ENCODE data around the gene FBH1.
"Not testable (repeated sequence)": the region's sequence is repeated elsewhere in the genome, so short reads cannot be mapped to it uniquely, and the experiment has no call there.

The FBH1 gene

DNA sequence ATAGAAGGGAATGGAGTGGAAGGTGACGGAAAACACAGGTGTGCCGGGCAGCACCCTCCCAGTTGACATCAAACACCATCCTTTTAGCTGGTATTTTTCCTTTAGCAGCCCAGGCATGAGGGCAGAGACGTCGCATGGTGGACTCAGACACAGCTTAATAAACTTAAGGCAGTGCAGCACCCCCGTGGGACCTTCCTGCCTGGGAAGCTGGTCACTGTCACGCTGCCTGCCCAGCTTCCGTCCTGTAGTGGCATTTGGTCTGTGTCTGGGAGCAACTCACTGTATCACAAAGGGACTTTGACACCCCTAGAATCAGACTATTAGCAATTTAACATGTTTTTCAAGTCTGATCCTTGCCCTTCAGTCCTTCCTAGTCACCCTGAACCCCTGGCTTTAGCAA lies 51.5 kb downstream of the FBH1 start:
- DNase-seq (ENCODE audit: low read depth), result no peak

DNA sequence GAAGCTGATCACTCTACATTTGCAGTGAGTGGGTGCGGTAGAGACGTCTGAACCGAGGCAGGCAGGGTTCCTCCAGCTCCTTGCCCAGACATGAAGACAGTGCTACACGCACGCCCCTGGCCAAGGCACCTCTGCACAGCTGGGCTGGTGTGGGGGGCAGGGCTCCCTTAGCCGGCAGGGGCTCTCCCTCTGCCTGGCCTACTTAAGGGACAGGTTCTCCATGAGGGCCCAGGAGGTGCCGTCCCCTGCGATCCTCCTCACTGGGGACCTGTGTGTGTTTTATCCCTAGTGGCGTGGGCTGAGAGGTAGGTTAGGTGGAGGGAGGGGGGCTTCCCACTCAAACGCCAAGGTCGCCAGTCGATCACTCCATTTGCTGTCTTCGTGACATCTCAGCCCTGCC lies 52.0 kb downstream of the FBH1 start:
- DNase-seq (ENCODE audit: low read depth), result no peak

DNA sequence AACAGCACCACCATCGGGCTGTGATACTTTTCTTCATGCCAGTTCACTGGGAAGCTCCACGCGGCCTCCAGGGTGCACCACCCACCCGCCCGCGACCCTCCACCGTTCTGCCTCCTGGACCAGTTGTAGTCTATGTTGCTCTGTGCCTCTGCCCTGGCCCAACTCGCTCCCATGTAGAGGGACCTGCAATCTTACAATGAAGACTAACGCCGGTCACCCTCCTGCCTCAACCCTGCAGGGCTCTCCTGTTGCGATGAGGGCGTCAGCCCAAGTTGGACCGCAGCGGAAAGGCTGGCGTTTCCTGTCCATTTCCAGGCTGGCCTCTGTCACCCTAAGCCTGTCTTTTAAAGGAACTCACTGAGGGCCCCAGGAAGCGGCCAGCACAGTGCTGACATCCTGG lies 52.4 kb downstream of the FBH1 start:
- no peak for DNase-seq (ENCODE audit: low read depth)

DNA sequence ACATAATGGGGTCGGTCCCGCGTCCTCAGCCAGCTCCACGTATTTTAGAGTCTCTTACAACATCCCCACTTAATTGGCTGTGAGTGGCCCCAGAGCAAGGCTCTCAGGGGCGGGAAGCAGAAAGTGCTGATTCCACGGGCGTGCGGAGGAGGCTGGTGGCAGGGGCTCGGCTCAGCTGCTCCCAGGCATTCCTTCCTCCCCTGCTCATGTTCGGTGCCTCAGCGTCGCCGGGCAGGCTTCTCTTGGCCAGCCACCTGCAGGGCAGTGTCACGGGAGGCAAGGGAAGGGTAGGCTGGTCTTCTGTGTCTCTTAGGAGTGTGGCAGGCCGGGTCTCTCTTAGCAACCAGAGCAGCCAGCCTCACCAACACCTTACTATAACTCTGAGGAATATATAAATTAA lies 53.5 kb downstream of the FBH1 start:
- DNase-seq (ENCODE audit: low read depth), result no peak

DNA sequence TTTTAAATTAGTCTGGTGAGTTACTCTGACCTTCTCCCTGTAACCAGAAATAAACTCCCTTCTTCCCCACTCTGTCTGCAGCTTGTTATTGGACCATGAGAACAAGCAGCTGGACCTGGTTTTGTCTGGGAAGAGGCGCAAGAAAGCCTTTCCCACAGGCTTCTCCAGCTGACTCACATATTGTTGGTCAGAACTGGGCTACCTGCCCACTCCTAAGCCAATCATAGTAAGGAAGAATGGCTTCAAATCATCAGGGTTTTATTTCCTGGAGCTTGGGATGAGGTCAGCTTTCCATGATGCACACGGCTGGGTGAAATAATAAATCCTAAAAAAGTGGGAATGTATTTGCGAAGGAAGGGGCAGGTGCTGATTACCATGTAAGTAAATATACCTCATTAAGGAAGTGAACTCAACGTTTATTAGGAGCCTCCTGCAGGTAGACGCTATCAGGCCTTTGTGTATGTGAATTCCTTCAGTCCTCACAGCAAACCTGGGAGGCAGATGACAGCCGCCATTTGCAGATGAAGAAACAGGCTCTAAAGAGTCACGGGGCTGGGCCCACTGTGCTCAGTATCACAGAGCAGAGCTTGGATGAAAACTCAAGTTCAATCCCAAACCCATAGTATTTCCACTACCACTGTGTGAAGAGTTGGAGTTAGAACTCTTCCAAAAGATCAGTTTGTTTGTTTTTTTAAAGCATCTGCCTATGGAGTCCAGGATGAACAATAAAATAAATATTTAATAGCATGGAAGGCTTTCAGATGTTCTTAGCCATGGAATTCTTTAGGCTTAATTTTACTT lies 54.5 kb downstream of the FBH1 start:
- no peak for DNase-seq (ENCODE audit: low read depth)

DNA sequence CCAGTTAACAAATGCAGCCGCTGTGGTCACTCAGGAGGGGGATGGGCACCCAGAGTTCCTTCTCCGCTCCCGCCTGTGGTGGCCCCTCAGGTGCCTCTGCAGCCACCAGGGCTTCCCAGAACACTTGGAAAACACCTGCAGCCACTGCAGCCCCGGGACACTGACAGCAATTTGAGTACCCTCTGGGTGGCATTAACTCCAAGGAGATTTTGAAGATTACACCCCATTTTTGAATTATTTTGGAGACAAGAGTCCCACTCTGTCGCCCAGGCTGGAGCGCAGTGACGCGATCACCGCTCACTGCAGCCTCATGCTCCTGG lies 55.1 kb downstream of the FBH1 start:
- DNase-seq (ENCODE audit: low read depth), result no peak

DNA sequence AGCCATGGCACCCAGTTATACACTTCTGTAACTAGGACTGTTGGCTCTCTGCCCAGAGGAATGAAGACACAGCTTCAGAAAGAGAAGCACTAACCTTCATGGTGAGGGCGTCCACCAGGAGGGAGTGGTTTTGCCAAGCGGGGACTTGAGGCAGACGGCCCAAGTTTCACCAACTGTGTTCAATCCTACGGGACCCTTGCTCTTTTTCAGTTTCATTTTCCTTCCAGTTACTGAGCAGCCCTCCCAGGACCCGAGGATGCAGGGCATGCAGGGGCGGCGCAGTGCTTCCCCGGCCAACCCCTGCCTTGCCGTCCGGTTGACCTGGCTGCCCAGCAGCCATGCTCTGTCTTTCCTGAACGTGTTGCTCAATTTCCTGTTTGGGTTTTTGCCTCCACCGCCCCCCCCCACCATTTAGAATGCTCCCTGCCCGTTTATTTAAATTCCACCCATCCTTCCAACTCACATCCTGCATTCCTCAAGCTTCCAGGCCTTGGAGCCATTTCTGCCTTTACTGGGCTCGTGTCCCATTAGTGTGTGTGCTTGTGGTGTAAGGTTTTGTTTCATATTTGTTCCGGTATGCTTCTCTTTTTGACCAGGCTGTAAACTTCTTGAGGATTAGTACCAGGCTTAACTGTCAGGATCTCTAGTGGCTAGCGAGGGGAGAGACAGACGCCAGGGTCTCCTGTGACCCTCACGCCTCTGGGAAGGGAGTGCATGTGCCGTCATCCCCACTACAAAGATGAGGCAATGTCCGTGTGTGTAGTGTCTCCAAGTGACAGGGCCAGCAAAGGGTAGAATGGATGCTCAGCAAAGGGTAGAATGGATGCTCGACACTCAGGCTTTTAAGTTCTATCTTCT lies 55.7 kb downstream of the FBH1 start:
- DNase-seq (ENCODE audit: low read depth), result no peak

DNA sequence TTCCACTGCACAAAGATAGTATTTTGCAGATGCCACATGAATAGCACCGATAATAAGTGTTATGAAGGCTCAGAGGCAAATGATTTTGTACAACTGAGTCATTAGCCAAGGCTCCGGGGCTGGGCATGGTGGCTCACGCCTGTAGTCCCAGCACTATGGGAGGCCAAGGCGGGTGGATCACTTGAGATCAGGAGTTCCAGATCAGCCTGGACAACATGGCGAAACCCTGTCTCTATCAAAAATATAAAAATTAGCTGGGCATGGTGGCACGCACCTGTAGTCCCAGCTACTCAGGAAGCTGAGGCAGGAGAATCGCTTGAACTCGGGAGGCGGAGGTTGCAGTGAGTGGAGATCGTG lies 56.4 kb downstream of the FBH1 start:
- not testable (repeated sequence) for DNase-seq (ENCODE audit: low read depth)

DNA sequence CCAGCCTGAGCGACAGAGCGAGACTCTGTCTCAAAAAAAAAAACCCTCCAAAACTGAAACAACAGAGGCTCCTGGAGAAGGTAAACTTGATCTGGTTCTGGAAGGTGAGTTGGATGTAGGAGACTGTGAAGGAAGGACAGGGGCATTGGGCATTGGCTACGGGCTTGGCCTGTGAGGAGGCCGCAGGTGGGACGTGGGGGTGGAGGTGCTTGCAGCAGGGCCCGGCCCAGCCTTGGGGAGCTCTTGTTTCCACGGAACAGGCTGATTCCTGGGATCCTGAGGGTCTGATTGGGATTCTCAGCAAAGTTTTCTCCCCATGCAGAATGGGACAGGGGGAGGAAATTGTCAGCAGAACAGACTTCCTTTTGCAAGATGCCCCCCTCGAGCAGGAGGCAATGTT lies 56.7 kb downstream of the FBH1 start:
- DNase-seq (ENCODE audit: low read depth), result no peak

DNA sequence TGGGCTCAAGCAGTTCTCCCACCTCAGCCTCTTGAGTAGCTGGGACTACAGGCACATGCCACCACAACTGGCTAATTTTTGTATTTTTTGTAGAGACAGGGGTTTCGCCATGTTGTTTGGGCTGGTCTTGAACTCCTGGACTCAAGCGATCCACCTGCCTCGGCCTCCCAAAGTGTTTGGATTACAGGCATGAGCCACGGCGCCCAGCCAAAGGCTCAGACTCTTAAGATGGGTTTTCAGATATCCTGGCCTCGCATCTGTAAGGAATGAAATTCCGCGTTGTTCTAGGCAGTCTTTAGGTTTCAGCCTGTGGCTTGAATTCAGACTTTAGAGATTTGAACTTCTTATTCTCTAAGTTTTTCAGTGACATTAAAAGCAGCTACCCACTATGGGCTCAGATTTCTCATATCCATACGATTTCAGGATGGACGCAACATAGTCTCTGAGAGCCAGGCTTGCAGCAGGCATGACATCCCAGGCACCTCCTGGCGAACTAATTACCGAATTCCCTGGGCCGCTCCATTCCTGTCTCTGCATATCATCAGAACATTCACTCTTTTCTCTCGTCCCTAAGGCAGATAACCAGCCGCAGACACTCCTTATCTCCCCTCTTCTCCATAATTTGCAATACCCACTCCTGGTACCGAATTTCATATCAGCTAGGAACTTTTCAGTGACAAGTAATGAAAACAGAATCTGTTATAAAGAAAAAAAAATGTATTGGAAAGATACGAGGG lies 57.6 kb downstream of the FBH1 start:
- DNase-seq (ENCODE audit: low read depth), result no peak

DNA sequence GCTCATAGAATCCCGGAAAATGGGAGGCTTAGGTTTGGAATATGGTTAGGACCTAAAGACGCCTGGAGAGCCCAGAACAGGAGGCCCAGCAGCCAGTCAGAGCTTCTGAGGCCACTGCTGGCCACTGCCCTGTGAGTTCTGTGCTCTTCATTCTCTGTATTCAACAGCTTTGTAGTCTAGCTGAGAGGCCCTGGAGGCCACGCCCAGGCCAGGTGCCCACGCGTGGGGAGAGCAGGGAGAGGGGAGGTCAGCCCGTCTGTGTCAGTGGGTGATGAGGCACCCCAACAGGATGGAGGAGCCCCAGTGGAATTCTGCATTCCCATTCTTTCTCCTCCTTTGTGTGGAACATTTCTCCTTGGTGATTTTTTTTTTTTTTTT lies 58.2 kb downstream of the FBH1 start:
- DNase-seq (ENCODE audit: low read depth), result no peak

DNA sequence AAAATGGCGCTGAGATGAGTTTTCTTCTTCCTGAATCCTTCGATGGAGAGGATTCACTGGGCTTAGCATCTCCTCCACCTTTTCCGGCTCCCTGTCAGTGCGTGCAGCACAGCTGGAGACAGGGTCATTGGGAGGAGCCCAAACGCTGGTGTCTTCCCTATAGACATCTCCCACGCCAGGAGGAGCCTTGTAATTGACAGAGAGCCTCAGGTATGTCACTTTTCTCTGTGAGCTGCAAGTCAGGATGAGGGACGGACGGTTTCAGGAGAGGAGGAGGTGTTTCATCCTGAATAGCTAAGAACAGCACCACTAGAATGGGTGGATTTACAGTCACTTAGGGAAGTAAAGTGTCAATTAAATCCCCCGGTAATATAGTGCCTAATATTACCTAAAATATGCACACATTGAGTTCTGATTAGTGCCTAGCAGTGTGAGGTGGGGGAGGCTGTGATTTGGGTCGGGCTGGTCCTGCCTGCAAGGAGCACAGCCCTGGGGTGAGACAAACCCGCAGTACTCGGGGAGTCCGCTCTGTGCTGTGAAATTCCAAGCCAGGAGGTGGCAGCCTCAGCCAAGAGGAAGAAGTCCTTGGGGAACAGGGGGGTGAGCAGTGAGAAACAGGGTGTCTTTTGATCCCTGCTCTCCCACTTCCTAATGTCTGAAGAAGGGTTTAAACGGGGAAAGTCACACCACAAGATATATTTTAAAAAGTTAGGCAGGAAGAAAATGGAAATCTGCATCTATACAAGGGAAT lies 59.1 kb downstream of the FBH1 start:
- DNase-seq (ENCODE audit: low read depth), result no peak

DNA sequence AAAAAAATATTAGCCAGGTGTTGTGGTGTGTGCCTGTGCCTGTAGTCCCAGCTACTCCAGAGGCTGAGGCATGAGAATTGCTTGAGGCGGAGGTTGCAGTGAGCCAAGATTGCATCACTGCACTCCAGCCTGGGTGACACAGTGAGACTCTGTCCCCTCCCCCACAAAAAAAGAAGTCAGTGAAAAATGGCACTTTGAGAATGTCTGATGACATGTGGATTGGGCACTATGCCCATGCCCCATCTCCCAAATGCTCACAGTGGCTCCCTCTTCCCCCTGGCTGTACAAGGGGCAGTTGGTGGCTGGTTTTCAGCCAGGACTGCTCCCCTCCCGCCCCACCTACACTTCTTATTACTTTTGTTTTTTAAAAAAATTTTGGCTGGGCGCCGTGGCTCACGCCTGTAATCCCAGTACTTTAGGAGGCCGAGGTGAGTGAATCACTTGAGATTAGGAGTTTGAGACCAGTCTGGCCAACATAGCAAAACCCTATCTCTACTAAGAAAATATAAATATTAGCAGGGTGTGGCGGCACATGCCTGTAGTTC lies 61.2 kb downstream of the FBH1 start:
- no peak for DNase-seq (ENCODE audit: low read depth)

DNA sequence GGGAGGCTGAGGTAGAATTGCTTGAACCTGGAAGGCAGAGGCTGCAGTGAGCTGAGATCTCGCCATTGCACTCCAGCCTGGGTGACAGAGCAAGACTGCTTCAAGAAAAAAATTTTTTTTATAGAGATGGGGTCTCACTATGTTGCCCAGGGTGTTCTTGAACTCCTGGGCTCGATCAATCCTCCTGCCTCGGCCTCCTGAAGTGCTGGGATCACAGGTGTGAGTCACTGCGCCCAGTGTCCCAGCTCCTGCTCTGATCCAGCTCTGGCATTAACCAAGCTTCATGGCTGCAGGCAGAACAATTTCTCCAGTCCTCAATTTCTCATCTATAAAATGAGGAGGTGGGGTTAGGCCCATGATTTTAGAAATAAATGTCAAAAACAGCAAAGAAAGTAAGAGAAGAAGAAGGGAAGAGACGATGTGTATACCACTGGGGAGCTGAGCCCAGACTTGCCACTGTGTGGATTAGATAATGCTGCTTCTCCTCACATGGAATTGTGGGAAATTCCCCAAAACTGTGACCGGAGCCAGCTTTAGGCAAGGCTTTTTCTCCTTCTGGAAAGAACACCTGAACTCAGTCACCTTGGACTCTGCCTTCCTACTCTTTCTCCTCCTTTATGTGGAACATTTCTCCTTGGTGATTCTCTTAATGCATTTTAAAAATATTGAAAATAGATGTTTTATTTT lies 61.8 kb downstream of the FBH1 start:
- no peak for DNase-seq (ENCODE audit: low read depth)

DNA sequence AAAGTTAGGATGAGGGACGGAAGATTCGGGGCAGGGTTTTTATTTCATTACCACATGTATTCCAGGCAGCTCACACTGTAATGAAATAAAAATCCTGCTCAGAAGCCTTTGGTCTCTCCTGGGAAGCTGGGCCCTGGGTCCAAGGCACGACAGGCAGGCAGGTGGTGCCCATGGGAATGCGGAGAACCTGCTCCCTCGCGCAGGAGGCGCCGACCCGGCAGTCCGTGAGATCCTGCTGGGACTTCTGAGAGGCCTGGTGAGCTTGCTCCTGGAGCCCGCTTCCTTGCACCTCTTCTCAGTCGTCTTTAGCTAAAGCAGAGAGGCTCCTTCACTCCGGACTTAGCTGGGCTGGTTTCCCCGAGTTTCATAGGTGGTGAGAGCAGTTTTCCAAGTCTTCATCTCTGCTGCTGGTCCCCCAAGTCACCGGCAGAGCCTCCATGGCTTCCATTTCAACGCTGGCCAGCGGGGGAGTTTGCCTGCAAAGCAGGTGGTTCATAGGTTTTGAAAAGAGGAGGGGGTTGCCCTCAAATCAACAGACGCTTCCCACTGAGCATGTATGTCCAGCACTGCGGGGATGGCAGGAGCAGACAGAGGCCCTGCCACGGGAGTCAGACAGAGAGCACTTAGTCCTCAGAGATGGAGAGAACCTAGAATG lies 62.8 kb downstream of the FBH1 start:
- no peak for DNase-seq (ENCODE audit: low read depth)

DNA sequence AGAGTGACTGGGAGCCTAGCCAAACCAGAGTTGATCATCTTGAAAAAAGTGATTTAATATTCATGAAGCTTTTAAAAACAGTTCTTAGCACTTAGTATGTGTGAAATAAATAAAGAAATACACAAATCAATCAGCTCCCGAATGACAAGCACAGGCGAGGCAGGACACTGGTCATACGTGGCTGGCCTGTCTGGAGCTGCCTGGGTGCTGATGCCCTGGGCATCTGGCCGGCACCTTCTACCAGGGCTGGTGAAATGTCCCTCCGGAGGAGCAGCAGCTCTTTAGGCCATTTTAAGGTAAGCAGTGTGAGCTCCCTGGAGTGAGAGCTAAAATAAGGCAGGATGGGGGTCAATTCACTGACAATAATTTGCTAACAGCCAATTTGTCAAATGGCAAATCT lies 63.6 kb downstream of the FBH1 start:
- no peak for DNase-seq (ENCODE audit: low read depth)

DNA sequence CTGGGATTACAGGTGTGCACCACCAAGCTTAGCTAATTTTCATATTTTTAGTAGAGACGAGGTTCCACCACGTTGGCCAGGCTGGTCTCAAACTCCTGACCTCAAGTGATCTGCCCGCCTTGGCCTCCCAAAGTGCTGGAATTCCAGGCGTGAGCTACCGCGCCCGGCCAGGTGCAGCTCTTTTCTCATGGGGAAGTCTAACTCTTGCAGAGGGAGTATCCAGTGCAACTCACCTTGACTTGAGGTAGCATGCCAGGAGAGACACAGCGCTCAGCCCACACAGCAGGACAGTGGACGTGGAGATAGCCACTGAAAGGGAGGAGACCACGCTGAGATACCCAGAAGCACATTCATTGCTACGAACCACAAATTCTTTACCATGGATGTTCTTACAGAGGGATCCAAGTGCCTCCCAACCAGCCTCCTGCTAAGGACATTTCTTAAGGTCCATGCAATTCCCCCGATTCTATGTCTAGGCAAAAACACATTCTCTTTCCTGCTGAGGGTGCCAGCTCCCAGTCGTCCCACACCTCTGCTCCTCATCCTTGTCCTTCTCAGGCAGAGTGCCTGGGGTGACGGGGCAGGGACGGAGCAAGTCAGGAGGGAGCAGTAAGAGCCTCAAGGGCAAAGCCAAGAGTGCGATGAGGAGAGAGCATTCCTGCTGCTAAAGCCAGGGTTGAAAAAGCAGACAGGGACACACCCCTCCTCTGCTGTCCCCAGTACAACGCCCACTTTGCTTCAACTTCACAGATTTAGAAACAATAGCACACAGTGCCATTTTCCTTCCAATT lies 66.3 kb downstream of the FBH1 start:
- DNase-seq (ENCODE audit: low read depth), result no peak

DNA sequence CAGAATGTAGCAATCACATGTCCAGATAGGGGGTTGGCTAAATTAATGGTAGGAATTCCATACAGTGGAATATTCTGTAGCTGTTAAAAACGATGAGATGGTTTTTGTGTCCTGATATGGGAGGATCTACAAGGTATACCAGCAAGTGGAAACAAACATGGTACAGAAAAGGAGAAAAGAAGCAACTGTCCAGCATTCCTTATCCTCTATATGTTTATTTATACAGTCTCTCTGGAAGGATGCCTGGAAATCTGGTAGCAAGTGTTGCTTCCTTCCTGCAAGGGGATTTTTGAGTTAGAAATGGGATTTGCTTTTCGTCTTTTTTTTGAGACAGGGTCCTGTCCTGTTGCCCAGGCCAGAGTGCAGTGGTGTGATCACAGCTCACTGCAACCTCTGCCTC lies 68.0 kb downstream of the FBH1 start:
- no peak for DNase-seq (ENCODE audit: low read depth)

DNA sequence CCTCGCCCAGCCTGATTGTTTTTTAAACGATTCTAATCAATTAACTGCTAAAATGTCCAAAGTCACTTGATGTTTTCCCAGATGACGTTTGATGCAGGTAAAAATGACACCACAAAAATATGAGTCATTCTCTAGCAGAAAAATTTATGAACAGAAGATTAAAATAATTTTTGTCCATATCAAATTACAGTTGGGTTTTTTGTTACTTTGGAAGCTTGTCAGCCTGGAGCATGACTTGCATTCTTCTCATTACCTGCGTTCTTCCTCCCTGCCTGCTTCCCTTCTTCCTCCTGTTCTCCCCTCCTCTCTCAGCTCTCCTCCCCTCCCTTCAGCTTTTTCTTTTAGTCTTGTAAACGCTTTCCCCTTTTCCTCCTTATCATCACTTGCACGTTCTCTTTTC lies 68.6 kb downstream of the FBH1 start:
- DNase-seq (ENCODE audit: low read depth), result no peak

DNA sequence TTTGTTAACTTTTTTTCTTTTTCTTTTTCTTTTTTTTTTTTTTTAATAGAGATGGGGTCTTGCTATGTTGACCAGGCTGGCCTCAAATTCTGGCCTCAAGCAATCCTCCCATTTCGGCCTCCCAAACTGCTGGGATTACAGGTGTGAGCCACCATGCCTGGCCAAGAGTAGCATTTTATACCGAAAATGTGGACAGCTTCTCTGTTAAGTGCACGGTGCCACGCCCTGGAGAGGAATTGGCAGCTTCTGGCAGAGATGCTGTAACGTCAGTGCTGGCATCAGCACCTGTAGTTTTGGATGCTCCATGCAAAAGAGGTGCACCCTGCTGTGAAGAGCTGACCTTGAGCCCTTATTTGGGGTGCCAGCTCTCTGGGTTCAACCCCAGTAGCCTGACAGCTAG lies 69.1 kb downstream of the FBH1 start:
- DNase-seq (ENCODE audit: low read depth), result no peak
